ENCODE results near the gene ACTR1A. TPM values are rescaled to one million over a fixed set of nuclear protein-coding genes. Genes with fewer than 3 reads are reported as not detected.

The ACTR1A gene
- total and polyA plus RNA-seq, 2 donors (not counting 1 experiment from before 2014, with no cell fraction given): 38.3 to 58.3 TPM

GRCh38 chr10:102493771-102494170 is 8.7 kb downstream of the ACTR1A start:
- no peak for TF ChIP-seq EZH2 (IDR thresholded peaks at IDR 0.05; ENCODE audit: borderline replicate concordance, insufficient read depth, low read depth, low read length, poor library complexity, severe bottlenecking)
- no peak for TF ChIP-seq CTCF (IDR thresholded peaks at IDR 0.05)
- Mint-ChIP-seq H3K4me3 (no peak overlapping the region), H3K4me1 (peaks cover 16% of the 10 kb centered on the region), H3K27me3 (no peaks in the 10 kb centered on the region), H3K9me3 (ENCODE audit: insufficient read depth) (no peaks in the 10 kb centered on the region), H3K27ac (no peak overlapping the region)
- peaks cover 2 to 19% of the 10 kb centered on the region in 2 experiments for H3K36me3 ChIP-seq (replicated peaks in 1 of 2; ENCODE audit: control extremely low read depth in 1 of 2, control insufficient read depth in 1 of 2, extremely low read depth in 1 of 2, insufficient read depth in 2 of 2, low read length in 1 of 2)
- ChIA-PET CTCF (interaction anchor here (0.8 to 1.3 kb wide), 3 partner anchors 9 to 90 kb away, joined by 3 read pairs; partner anchors contain the start of gene SUFU), POLR2A (no interaction called here)
- no peak overlapping the region for H2AFZ ChIP-seq (ENCODE audit: insufficient read depth, low read depth, low read length, poor library complexity, severe bottlenecking)
- H3K79me2 ChIP-seq (ENCODE audit: control insufficient read depth, insufficient read depth, low read length): peaks cover 75% of the 10 kb centered on the region
- ATAC-seq (ENCODE audit: low read depth) (no peak), DNase-seq (no peak)
- intact Hi-C loops (cut with micrococcal nuclease): no loop called here
- no peaks in the 10 kb centered on the region for H3K27me3 ChIP-seq (replicated peaks in 1 of 4; ENCODE audit: control extremely low read depth in 1 of 4, control insufficient read depth in 3 of 4, insufficient read depth in 4 of 4, low read length in 3 of 4)
- no peak overlapping the region for H3K9ac ChIP-seq (ENCODE audit: low read length)
- WGBS (ENCODE audit: insufficient coverage): 100% methylated on average over 2 of the region's 2 CpGs
- peaks cover 72% of the 10 kb centered on the region for H4K20me1 ChIP-seq (ENCODE audit: control insufficient read depth, insufficient read depth, low read length, poor library complexity, severe bottlenecking)
- no peak overlapping the region for H3K4me3 ChIP-seq (ENCODE audit: control extremely low read depth in 1 of 5, extremely low read depth in 1 of 5, insufficient read depth in 1 of 5, low read depth in 2 of 5, low read length in 4 of 5)
- no peaks in the 10 kb centered on the region for H3K4me1 ChIP-seq (ENCODE audit: control insufficient read depth in 2 of 2, insufficient read depth in 2 of 2, low read length in 2 of 2)
- no peak overlapping the region for H3K4me2 ChIP-seq (replicated peaks; ENCODE audit: low read depth, low read length, poor library complexity, severe bottlenecking)
- H3K9me3 ChIP-seq (ENCODE audit: control extremely low read depth in 1 of 3, control insufficient read depth in 2 of 3, insufficient read depth in 1 of 3, low read length in 2 of 3): no peaks in the 10 kb centered on the region
- no peak overlapping the region for H3K27ac ChIP-seq (ENCODE audit: low read length in 2 of 2)

- H3K27ac ChIP-seq (ENCODE audit: low read length in 2 of 2): no peak overlapping the region
- CTCF ChIA-PET: interaction anchor here (1.1 kb wide), 1 partner anchor 10 kb away, joined by 3 read pairs; the partner anchor contains the start of gene SUFU
- Mint-ChIP-seq H3K27me3 (no peaks in the 10 kb centered on the region), H3K4me1 (peaks cover 15% of the 10 kb centered on the region), H3K4me3 (no peak overlapping the region), H3K9me3 (ENCODE audit: insufficient read depth) (no peaks in the 10 kb centered on the region), H3K27ac (no peak overlapping the region)
- H2AFZ ChIP-seq (ENCODE audit: insufficient read depth, low read depth, low read length, poor library complexity, severe bottlenecking): no peak overlapping the region
- no peak for DNase-seq
- H3K4me1 ChIP-seq (ENCODE audit: control insufficient read depth in 2 of 2, insufficient read depth in 2 of 2, low read length in 2 of 2): no peaks in the 10 kb centered on the region
- no peak overlapping the region for H3K9ac ChIP-seq (ENCODE audit: low read length)
- TF ChIP-seq CTCF (IDR thresholded peaks at IDR 0.05) (no peak), EZH2 (IDR thresholded peaks at IDR 0.05; ENCODE audit: borderline replicate concordance, insufficient read depth, low read depth, low read length, poor library complexity, severe bottlenecking) (no peak)
- ATAC-seq (ENCODE audit: low read depth): no peak
- intact Hi-C loops (cut with micrococcal nuclease): no loop called here
- POLR2A ChIA-PET: interaction anchor here (0.7 kb wide), 1 partner anchor 13 kb away, joined by 4 read pairs; no protein-coding TSS in a partner anchor
- no peak overlapping the region for H3K4me2 ChIP-seq (replicated peaks; ENCODE audit: low read depth, low read length, poor library complexity, severe bottlenecking)
- H3K4me3 ChIP-seq (ENCODE audit: control extremely low read depth in 1 of 5, extremely low read depth in 1 of 5, insufficient read depth in 1 of 5, low read depth in 2 of 5, low read length in 4 of 5): no peak overlapping the region
- no peaks in the 10 kb centered on the region for H3K27me3 ChIP-seq (replicated peaks in 1 of 4; ENCODE audit: control extremely low read depth in 1 of 4, control insufficient read depth in 3 of 4, insufficient read depth in 4 of 4, low read length in 3 of 4)
- peaks cover 67% of the 10 kb centered on the region for H3K79me2 ChIP-seq (ENCODE audit: control insufficient read depth, insufficient read depth, low read length)
- no peaks in the 10 kb centered on the region for H3K9me3 ChIP-seq (ENCODE audit: control extremely low read depth in 1 of 3, control insufficient read depth in 2 of 3, insufficient read depth in 1 of 3, low read length in 2 of 3)
- peaks cover 2 to 27% of the 10 kb centered on the region in 2 experiments for H3K36me3 ChIP-seq (replicated peaks in 1 of 2; ENCODE audit: control extremely low read depth in 1 of 2, control insufficient read depth in 1 of 2, extremely low read depth in 1 of 2, insufficient read depth in 2 of 2, low read length in 1 of 2)
- H4K20me1 ChIP-seq (ENCODE audit: control insufficient read depth, insufficient read depth, low read length, poor library complexity, severe bottlenecking): peaks cover 64% of the 10 kb centered on the region
- WGBS (ENCODE audit: insufficient coverage): 70% methylated on average over 2 of the region's 2 CpGs
Measured at GRCh38 chr10:102492983-102493382, 9.5 kb downstream of the ACTR1A start.
